Tibial nerve (tissue), 4 donors: ENCODE results near the gene MAPK6. TPM values are rescaled to one million over a fixed set of nuclear protein-coding genes. Genes with fewer than 3 reads are reported as not detected.

Experiments used
- DNase-seq, 2 donors: peaks; one replicate each; pipeline ENCODE4 v3.0.0-alpha.2; 2019; ENCODE audit warnings: low spot score in 2 of 2
- H3K27ac ChIP-seq, 4 donors: fragments of 200-600 bp; sonication (generic) in 3 of 4; one replicate each; pipeline ENCODE4 v1.5.1; 2017 to 2019; ENCODE audit warnings: mild to moderate bottlenecking in 1 of 4
- H3K27me3 ChIP-seq, 2 donors: fragments of 200-600 bp; sonication (generic) in 1 of 2; one replicate each; pipeline versions ENCODE4 v1.5.1 to v1.6.0; 2017 to 2019
- H3K36me3 ChIP-seq, 3 donors: fragments of 200-600 bp; sonication (generic); one replicate each; pipeline ENCODE4 v1.5.1; 2018 to 2019
- H3K4me1 ChIP-seq, 4 donors: fragments of 200-600 bp; sonication (generic) in 3 of 4; one replicate each; pipeline ENCODE4 v1.5.1; 2017 to 2019
- H3K4me3 ChIP-seq, 4 donors: fragments of 200-600 bp; sonication (generic) in 3 of 4; one replicate each; pipeline ENCODE4 v1.5.1; 2017 to 2019; ENCODE audit warnings: mild to moderate bottlenecking in 1 of 4, moderate library complexity in 1 of 4
- H3K9me3 ChIP-seq, 4 donors: fragments of 200-600 bp; sonication (generic) in 3 of 4; one replicate each; pipeline ENCODE4 v1.5.1; 2017 to 2019
- CTCF ChIP-seq, 5 experiments: fragments of 200-600 bp in 3 of 5; fragments of 450-650 bp in 2 of 5; sonication (generic) in 3 of 5; IDR thresholded peaks; one replicate each; pipeline ENCODE4 v1.5.1; 2016 to 2019; ENCODE audit warnings: antibody characterized with exemption in 5 of 5, mild to moderate bottlenecking in 3 of 5, moderate library complexity in 2 of 5
- EP300 ChIP-seq, 2 donors: sonication (generic); formaldehyde crosslinking; IDR thresholded peaks; one replicate each; pipeline ENCODE4 v1.6.1; 2017; ENCODE audit warnings: antibody characterized with exemption in 2 of 2, mild to moderate bottlenecking in 1 of 2
- POLR2A ChIP-seq, 2 donors: fragments of 450-650 bp; IDR thresholded peaks; one replicate each; pipeline ENCODE4 v1.6.1; 2017; ENCODE audit warnings: antibody characterized with exemption in 2 of 2, mild to moderate bottlenecking in 2 of 2, moderate library complexity in 2 of 2
- WGBS, 2 donors: methylation state at CpG; one replicate each; pipeline ENCODE4 v1.1.5; 2018; 5-methylcytosine and 5-hydroxymethylcytosine counted together
- total RNA-seq, 4 donors: library from RNA; depleted of rRNA; stranded (reverse); fragments of >200 nt; gene quantifications; one replicate each; pipeline ENCODE4 v1.1.0, GENCODE V29; 2016

The MAPK6 gene
- total RNA-seq, 4 donors from 2014 or later: 9.6 to 20.9 (median 16.5) TPM

GRCh38 chr15:52113235-52113634, 94.2 kb downstream of the MAPK6 start:
- peaks cover 0 to 17% (median 8%) of the 10 kb centered on the region in 4 donors for H3K4me1 ChIP-seq
- no peak overlapping the region for H3K4me3 ChIP-seq
- peaks cover 0 to 55% of the 10 kb centered on the region in 2 donors for H3K27me3 ChIP-seq
- H3K27ac ChIP-seq: no peak overlapping the region
- no peak for DNase-seq
- WGBS, 2 donors: 88% methylated on average over 3 of the region's 3 CpGs
- TF ChIP-seq EP300 (IDR thresholded peaks at IDR 0.05): no peak
- no peak for TF ChIP-seq CTCF (IDR thresholded peaks at IDR 0.05)
- no peak for TF ChIP-seq POLR2A (IDR thresholded peaks at IDR 0.05)
- H3K9me3 ChIP-seq: no peaks in the 10 kb centered on the region
- no peaks in the 10 kb centered on the region for H3K36me3 ChIP-seq

GRCh38 chr15:52113708-52114107, 94.7 kb downstream of the MAPK6 start:
- Histone ChIP-seq H3K9me3 (no peaks in the 10 kb centered on the region), H3K4me3 (no peak overlapping the region), H3K36me3 (no peaks in the 10 kb centered on the region), H3K27ac (no peak overlapping the region), H3K27me3 (peaks cover 0 to 51% of the 10 kb centered on the region in 2 donors), H3K4me1 (peaks cover 0 to 17% (median 8%) of the 10 kb centered on the region in 4 donors)
- no peak for TF ChIP-seq POLR2A (IDR thresholded peaks at IDR 0.05)
- no peak for TF ChIP-seq EP300 (IDR thresholded peaks at IDR 0.05)
- TF ChIP-seq CTCF (IDR thresholded peaks at IDR 0.05): no peak
- DNase-seq: no peak

- no peak for TF ChIP-seq CTCF (IDR thresholded peaks at IDR 0.05)
- no peak for TF ChIP-seq POLR2A (IDR thresholded peaks at IDR 0.05)
- no peak for TF ChIP-seq EP300 (IDR thresholded peaks at IDR 0.05)
- no peak overlapping the region for H3K4me3 ChIP-seq
- H3K9me3 ChIP-seq: no peaks in the 10 kb centered on the region
- no peak overlapping the region for H3K27ac ChIP-seq
- H3K36me3 ChIP-seq: no peaks in the 10 kb centered on the region
- peaks cover 0 to 17% (median 8%) of the 10 kb centered on the region in 4 donors for H3K4me1 ChIP-seq
- H3K27me3 ChIP-seq: peaks cover 0 to 46% of the 10 kb centered on the region in 2 donors
- WGBS, 2 donors: 62 to 73% methylated on average over 5 of the region's 5 CpGs
- no peak for DNase-seq
Measured at GRCh38 chr15:52114261-52115055, 95.4 kb downstream of the MAPK6 start.

GRCh38 chr15:52115598-52116427, 96.8 kb downstream of the MAPK6 start:
- Histone ChIP-seq H3K36me3 (no peaks in the 10 kb centered on the region), H3K4me1 (peaks cover 0 to 17% (median 8%) of the 10 kb centered on the region in 4 donors), H3K27me3 (peaks cover 0 to 33% of the 10 kb centered on the region in 2 donors), H3K4me3 (no peak overlapping the region), H3K9me3 (no peaks in the 10 kb centered on the region), H3K27ac (no peak overlapping the region)
- TF ChIP-seq EP300 (IDR thresholded peaks at IDR 0.05) (no peak), POLR2A (IDR thresholded peaks at IDR 0.05) (no peak), CTCF (IDR thresholded peaks at IDR 0.05) (no peak)
- WGBS, 2 donors: 64 to 69% methylated on average over 9 of the region's 9 CpGs
- DNase-seq: no peak

Other genes starting within 250 kb of the MAPK6 start
- gene TMOD3, start 189.6 kb upstream of the MAPK6 start, total RNA-seq: 10 to 100 TPM; 23.7 to 46.8 (median 29.5) TPM
- gene LEO1, start 47.4 kb upstream of the MAPK6 start, total RNA-seq: 10 to 100 TPM; 10.6 to 19.7 (median 14.4) TPM
- not detected for gene BCL2L10, start 93.6 kb downstream of the MAPK6 start, total RNA-seq
- gene GNB5, start 172.2 kb downstream of the MAPK6 start, total RNA-seq: 10 to 100 TPM in 3 of 4 donors, 1 to 10 TPM in 1; 5.5 to 24.1 (median 16.4) TPM